Esophagus muscularis mucosa (tissue), 3 donors: ENCODE measurements around the gene MYO1E.

ENCODE experiments used
- POLR2A ChIP-seq: fragments of 450-650 bp; IDR thresholded peaks from one replicate; pipeline ENCODE4 v1.6.1; 2017; ENCODE audit warnings: antibody characterized with exemption, moderate library complexity, mild to moderate bottlenecking, low read depth
- TF ChIP-seq, protein P1 (sequence below), 3 experiments: fragments of 200-600 bp in 2 of 3; fragments of 450-650 bp in 1 of 3; sonication (generic) in 2 of 3; IDR thresholded peaks; one replicate each; pipeline ENCODE4 v1.5.1; 2017 to 2019; ENCODE audit warnings: antibody characterized with exemption in 3 of 3, mild to moderate bottlenecking in 2 of 3, moderate library complexity in 1 of 3

DNA sequence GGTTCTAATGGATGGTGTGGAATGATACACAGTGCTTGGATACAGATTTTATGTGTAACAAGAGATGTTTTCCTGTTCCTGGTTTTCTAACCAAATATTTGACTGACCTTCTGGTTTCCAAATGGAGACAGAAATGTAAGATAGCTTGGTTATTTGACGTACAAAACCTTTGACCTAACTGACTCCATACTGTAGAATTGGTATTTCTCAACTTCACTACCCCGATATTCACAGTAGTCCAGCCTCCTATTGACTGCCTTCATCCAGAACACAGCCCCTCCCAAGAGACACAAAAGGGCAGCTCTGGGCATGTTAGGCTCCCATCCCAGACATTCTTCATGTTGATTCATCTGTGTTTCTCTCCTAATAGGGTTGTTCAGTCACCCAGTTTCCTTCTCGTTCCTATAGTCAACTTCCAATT lies 33.4 kb downstream of the MYO1E start:
- TF ChIP-seq, protein P1, sequence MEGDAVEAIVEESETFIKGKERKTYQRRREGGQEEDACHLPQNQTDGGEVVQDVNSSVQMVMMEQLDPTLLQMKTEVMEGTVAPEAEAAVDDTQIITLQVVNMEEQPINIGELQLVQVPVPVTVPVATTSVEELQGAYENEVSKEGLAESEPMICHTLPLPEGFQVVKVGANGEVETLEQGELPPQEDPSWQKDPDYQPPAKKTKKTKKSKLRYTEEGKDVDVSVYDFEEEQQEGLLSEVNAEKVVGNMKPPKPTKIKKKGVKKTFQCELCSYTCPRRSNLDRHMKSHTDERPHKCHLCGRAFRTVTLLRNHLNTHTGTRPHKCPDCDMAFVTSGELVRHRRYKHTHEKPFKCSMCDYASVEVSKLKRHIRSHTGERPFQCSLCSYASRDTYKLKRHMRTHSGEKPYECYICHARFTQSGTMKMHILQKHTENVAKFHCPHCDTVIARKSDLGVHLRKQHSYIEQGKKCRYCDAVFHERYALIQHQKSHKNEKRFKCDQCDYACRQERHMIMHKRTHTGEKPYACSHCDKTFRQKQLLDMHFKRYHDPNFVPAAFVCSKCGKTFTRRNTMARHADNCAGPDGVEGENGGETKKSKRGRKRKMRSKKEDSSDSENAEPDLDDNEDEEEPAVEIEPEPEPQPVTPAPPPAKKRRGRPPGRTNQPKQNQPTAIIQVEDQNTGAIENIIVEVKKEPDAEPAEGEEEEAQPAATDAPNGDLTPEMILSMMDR (IDR thresholded peaks at IDR 0.05): no peak
- no peak for TF ChIP-seq POLR2A
